Suppressor macrophage (primary cell): ENCODE results near the gene SPTLC1.
"Not testable (repeated sequence)": the region's sequence is repeated elsewhere in the genome, so short reads cannot be mapped to it uniquely, and the experiment has no call there.

Source experiments
- DNase-seq, 4 experiments: peaks; one replicate each; pipeline ENCODE4 v3.0.0-alpha.2; 2020 to 2022

Gene SPTLC1

DNA sequence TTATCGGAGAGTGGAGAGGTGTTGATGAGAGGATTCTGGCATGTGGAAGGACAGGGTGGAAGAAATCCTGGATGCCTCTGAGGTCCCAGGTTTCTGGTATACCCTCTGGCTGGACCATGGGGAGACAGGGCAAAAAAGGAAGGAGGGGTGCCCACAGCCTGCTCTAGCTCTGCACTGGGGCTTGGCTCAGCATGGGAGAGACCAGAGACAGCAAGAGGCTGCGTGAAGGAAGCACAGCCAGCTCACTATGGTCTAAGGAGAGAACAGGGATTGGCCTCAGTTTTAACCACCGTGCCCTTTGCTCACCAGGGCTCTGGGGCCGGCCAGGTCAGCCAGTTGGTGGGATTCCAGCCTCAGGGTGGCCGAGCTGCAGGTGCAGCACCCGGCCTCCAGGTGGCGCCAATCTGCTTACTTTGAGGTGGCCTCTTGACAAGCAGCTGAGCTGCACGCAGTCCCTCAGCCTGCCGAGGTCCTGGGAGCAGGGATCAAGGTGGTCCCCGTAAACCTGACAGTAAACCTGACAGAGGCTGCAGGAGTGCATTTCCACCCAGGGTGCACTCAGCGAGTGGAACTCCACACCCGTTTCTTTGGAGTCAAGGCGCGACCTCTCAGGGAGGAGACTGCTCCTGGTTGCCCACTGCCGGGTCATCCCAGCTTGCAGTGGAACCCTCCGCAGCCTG lies 25.0 kb upstream of the SPTLC1 start:
- DNase-seq, result peak; percentile 77 to 87 (median 83)

DNA sequence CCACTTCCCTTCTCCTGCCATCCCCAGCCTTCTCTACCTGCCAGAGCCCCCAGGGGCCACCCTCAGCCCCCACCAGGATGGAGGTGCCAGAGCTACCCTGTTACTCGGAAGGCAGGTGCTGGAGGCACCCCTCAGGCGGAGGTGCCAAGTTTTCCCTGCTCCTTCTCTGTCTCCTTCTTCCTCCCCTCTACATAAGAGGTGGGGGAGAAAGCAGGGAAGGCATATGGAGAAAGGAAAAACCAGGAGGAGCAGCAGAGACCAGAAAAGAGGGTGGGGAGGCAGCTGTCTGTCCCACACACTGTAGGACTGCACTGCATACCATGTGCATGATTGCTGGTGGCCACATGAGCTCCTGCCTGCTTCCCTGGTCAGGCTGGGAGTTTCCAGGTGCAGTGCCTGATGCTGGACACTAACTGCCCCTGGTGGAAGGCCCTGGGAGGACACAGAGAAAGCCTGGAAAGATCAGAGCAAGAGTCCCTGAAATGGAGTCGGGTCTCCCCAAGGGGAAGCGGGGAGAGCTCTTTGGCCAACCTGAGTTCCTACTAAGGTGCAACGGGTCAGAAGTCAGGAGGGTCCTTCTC lies 23.8 kb upstream of the SPTLC1 start:
- peak in 2 of 4 experiments; percentile 21 to 39 for DNase-seq

DNA sequence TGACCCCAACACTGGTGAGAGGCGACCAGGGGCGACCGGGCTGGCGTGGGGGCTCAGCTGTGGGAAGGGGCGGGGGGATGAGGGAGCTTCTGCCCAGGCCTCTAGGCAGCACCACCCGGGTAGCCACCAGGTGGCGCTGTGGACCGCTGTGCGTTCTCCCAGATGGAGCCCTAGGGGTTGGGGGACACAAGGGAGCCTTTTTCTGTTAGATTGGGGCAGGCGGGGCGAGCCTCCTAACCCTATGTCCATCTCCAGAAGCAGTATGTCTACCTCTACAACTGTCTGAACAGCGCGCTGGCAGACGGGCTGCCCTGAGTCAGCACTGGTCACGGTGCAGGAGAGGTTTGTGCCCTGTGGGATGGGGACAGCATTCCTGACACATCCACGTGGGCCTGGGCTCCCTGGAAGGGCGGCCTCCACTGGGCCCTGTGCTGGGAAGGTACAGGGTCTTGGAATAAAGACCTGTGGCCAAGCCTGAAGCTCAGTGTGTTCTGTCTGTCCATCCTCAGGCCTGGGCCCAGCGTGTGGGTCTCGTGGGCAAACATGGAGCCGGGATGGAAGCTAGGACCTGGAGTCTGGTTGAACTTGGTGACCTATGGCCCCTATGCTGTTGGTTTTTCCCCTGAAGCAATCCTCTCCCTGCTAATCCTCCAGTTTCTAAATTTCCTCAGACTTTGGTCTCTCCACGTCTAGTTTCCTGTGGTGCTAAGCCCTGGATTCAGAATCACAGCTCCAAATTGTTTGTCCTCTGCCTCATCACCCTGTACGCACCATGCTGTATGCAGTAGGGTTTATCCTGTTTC lies 23.1 kb upstream of the SPTLC1 start:
- peak; percentile 72 to 91 (median 84) for DNase-seq

DNA sequence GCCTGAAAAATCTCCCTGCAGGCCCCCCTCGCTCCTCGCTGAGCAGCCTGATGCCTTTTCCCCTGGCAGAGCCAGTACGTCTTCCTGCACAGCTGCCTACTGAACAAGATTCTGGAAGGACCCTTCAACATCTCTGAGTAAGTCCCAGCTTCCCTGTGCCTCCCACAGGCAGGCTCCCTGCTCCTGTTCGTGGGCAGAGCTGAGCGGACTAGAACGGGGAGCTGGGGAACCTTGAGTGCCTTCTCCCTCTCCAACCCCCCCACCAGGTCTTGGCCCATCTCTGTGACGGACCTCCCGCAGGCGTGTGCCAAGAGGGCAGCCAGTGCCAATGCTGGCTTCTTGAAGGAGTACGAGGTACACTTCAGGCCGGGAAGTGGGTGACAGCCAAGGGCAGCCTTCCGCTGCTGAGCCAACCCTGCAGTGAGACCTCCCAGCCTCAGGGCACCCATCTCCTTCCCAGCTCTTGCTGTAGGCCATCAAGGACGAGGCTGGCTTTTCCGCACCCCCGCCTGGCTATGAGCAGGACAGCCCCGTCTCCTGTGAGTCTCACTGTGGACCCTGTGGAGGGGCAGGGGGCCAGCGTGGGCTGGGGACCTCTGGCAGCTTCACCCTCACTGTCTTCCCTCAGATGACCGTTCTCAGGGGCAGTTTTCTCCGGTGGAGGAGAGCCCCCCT lies 21.1 kb upstream of the SPTLC1 start:
- DNase-seq, result no peak

DNA sequence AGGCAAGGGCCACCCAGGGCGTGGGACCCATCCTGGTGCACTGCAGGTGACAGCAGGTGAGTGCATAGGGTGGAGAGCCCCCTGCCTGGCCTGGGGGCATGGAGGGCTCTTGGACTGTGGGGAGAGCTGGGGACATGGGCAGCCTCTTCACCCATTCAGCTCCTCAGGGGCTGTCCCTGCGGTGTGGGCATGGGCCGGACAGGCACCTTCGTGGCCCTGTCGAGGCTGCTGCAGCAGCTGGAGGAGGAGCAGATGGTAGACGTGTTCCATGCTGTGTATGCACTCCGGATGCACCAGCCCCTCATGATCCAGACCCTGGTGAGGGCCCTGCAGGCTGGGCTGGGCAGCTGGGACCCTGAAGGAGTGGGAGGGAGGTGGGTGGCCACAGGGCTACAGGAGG lies 20.4 kb upstream of the SPTLC1 start:
- no peak for DNase-seq

DNA sequence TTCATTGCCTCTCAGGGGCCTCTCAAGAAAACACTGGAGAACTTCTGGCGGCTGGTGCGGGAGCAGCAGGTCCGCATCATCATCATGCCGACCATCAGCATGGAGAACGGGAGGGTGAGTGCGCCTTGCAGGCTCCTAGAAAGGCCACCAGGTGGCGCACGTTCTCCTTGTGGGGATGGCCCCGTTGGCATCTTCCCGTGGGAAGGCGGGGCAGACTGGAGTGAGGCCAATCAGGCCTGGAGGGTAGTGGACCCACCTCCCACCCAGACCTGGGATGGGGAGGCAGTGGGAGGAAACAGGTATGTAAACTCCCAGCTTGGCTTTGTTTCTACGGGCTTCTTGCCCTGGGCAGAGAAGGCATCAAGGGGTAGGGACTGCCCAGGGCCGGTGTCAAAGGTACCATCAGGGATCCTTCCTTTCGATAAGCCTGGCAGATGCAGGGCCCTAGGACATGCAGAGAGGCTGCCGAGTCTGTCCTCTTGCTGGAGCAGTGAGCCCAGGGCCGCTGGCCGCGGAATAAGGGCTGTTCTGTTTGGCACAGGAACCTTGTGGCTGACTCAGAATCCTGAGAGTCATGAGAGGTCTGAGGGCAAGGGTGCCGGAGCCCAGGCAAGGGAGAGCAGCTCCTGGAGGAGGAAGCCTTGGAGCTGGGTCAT lies 18.9 kb upstream of the SPTLC1 start:
- peak; percentile 81 to 92 (median 86) for DNase-seq

DNA sequence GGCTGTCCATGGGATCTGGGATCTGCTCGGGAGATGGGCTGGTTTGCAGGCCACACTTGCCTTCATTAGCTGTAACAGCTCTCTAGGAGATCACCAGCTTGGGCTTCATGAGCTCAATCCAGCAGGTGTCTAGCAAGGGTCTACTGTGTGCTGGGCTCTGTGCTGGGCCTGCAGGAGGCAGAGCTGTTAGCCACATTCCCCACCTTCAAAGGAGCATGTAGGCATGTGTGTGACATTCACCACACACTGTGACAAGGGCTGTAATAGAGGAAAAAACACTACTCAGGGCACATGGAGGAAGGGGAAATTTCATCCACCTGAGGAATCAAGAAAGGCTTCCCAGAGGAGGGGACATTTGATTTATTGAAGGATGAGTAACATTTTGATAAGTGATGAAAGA lies 17.7 kb upstream of the SPTLC1 start:
- not testable (repeated sequence) for DNase-seq

DNA sequence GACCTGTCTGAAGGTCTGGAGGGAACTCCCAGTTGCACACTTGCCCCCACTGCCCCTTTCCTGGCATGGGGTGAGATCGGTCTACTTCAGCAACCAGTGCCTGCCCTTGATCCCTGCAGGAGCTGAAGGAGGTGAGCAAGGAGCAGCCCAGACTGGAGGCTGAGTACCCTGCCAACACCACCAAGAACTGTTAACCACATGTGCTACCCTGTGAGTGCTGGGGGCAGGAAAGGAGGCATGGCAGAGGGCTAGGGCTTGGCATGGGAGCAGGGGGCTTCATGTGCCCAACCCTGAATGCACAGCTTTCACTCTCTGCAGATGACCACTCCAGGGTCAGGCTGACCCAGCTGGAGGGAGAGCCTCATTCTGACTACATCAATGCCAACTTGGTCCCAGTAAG lies 17.3 kb upstream of the SPTLC1 start:
- DNase-seq, result no peak

DNA sequence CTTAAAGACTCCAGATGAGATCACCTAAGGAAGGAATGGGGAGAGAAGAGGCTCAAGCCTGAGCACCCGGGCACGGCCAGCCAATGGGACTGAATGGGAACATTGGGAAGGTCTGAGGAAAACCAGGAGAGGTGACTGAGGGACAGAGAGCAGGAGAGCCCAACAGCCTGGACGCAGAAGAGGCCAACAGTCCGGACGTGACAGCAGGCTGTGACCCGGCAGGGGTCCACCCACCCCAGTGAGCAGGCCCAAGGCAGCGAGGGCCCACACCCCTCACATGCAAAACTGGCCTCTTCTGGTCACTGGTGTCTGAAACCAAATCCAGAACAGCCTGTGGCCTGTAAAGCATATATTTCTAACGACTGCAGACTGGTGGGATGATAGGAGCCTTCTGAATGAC lies 7.6 kb upstream of the SPTLC1 start:
- no peak for DNase-seq

DNA sequence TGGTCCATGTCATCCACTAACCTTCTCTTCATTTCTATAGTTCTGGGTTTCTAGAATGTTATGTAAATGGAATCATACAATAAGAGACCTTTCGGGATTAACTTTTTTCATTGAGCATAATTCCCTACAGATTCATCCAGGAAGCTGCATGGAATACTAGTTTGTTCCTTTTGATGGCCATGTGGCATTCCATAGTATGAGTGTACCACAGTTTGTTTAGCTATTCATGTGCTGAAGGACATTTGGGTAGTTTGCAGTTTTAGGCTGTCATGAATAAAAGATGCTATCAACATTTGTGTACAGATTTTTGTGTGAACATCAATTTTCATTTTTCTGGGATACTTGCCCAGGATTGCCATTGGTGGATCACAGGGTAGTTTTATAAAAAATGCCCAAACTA lies 6.8 kb upstream of the SPTLC1 start:
- no peak for DNase-seq

DNA sequence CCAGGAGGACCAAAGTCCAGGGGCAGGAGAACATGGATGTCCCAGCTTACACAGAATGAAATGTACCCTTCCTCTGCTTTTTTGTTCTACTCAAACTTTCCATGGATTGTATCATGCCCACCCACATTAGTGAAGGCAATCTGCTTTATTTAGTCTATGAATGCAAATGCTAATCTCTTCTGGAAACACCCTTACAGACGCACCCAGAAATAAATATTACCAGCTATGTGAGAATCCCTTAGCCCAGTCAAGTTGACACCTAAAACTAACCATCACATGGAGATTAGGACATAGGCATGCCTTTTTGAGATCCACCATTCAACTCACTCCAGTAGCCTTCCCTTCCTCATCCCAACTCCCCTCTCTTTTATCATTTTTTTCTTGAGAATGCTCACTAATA lies 6.1 kb upstream of the SPTLC1 start:
- no peak for DNase-seq

DNA sequence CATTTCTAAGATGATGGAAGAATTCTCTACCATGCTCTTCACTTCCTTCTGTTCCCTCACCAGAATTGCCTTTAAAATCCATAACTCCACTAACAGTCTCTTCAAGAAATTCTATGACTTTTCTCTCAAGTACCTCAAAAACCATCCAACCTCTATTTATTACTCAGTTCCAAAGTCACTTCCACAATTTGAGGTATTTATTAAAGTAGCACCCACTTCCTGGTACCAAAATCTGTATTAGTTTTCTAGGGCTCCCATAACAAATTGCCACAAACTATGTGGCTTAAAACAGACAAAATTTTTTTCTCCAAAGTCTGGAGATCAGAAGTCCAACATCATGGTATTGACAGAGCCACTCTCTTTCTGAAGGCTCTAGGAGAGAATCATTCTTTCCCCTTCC lies 4.9 kb upstream of the SPTLC1 start:
- DNase-seq, result no peak

DNA sequence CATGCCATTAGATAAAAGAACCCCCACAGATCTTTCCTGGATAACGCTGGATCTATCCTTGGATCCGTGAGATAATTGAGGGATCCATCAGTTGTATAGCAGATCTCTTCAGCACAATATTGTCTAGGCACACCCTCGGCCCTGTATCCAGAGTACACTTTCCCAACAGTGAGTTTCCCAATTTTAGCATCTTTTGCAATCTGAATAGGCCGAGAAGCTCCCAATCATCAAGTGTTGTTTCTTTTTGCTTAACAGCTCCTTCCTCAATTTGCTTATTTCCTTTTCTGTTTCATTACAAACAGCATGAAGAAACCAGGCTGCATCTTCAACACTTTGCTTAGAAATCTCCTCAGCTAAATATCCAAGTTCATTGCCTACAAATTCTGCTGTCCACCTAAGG lies 4.4 kb upstream of the SPTLC1 start:
- DNase-seq, result peak; percentile 50 to 80 (median 63)

DNA sequence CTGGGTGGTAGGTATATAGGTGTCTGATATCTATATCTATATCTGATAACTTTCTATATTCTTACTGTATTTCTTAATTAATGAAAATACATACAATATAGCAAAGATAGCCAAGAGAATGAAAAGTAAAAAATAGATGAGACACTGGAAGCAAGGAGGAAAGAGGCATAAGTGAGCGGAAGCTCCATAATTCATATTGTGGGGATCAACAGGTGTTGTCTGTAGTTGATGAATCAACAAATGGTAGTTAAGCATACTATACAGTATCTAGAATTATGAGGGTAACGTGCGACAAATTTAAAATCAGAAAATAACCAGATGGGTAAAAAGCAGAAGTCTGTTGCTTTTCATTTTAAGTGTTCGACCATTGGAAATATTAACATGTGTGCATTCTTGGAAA lies 7.1 kb downstream of the SPTLC1 start:
- no peak for DNase-seq

DNA sequence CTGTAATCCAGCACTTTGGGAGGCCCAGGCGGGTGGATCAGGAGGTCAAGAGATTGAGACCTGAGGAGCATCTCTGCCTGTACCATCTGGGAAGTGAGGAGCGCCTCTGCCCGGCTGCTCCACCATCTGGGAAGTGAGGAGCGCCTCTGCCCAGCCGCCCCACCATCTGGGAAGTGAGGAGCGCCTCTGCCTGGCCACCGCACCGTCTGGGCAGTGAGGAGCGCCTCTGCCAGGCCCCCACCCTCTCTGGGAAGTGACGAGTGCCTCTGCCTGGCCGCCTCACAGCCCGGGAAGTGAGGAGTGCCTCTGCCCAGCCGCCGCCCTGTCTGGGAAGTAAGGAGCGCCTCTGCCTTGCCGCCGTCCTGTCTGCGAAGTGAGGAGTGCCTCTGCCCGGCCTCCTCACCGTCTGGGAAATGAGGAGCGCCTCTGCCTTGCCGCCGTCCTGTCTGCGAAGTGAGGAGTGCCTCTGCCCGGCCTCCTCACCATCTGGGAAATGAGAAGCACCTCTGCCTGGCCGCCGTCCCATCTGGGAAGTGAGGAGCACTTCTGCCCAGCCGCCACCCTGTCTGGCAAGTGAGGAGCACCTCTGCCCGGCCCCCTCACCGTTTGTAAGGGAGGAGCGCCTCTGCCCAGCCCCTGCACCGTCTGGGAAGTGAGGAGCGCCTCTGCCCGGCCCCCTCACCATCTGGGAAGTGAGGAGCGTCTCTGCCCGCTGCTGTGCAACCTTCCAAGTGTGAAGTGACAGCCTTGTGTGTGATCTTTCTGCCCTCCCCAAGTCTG lies 9.6 kb downstream of the SPTLC1 start:
- not testable (repeated sequence) for DNase-seq

DNA sequence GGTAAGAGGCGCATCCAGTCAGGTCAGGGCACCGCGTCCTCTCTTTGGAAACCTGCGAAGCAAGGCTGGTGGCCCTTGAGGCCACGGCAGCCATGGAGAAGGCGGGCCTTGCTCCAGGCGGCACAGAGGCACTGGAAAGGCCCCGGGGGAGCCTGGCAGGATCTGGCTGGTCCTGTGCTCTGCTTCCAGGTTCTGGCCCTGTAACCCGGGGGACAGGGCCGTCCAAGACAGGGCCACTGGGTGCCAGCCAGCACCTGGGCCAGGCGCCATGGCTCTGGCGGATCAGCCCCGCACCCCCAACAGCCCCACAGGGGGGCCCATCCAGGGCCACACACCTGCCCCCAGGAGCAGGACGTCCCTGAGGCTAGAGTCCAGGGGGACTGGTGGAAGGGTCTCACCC lies 11.6 kb downstream of the SPTLC1 start:
- not testable (repeated sequence) for DNase-seq

DNA sequence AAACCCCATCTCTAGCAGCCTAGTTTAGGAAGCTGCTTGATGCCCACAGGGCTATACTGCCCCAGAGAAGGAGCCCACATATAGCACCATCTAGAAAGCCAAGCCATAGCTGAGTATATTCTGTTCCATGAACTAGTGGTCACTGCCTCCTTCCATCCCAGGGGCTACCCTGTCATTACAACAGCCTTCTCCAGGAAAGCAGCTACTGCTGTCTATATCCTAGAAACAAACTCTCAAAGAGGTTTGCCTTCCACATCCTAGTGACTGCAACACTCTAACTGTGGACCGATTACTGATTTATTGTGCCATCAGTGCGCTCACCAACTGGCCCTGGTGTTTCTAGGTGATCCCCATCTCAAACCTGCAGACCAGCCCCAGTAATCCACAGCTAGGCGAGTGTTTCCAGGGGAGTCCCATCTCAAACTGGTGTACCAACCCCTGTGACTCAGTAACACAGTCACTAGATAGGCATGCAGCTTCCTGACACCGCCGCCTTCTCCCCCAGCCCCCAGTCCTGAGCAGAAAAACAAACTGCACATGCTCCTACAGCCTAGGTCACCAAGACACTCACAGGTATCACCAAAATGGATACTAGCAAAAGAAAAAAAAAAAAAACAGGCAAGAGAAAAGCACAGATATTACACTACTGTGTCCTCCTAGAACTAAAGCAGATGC lies 14.8 kb downstream of the SPTLC1 start:
- no peak for DNase-seq

DNA sequence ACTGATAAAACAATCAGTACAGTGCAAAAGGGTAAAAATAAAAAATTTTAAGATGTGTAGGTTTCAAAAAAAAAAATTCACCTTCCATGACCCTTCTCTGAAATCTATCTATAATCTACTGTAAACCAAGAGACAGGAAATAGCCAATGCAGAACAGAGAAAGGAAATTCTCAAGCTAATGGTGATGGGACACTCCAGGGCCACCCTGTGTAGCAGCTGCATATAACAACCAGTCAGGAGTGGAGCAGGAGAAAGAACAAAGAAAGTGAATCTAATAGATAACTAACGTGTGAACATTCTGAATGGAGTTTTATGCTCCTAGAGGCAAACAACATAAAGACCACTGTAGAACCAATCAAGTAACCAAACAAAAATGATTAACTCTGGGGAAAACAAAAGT lies 16.6 kb downstream of the SPTLC1 start:
- no peak for DNase-seq

DNA sequence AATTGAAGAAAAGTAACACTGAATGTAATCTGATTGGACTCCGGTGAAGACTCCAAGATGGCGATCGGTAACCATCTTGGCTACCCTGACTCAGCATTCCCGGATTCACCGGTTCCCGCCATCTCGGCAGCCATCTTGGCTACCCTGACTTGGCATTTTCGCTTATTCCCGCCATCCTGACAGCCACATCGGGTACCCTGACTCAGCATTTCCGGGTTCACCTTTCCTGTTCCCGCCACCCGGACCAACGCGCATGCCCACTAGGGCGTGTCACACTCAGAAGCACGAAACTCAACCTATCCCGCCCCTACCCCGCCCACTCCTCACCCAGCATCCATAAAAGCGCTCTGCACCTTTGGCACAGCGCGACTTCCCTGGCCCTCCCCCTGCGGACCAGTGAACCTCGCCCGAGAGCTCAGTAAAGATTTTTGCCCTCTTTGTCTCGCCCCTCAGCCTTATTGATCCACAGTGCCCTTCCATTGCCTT lies 17.2 kb downstream of the SPTLC1 start:
- peak; percentile 41 to 72 (median 58) for DNase-seq

DNA sequence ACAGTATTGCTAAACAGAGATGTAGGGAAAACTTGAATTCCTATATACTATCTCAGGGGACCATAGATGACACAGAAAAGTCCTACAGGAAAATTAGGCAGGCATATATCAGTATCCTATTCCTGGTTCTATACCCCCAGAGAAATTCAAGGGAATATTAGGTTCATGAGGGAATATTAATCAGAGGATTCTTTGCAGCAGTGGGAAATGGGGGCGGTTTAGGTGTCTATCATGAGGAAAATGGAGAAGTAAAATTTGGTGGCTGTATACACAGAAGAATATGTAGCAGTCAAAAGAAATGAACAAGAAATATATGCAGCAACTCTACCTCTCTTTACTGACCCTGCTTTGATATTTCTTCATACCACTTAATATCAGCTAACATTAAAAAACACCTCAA lies 20.0 kb downstream of the SPTLC1 start:
- peak in 2 of 4 experiments; percentile 6 to 23 for DNase-seq

DNA sequence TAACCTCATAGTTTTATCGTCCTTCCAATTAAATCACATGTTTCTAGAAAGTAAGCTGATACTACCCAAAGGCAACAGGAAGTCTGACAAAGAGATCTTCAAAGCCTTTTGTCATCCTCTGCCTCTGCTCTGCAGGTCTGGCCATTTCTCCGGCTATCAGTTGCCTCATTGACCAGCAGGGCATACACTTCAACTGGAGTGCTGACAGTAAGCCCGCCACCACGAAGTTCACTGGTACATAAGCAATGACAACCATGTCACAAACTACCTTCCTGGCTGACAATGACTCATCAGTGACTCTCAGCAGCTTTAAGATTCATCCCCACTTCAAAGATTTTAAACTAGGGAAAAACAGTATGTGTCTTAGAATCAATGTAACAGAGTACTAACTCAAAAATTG lies 20.6 kb downstream of the SPTLC1 start:
- peak; percentile 30 to 54 (median 50) for DNase-seq
